A549 (cell line): ENCODE results near the gene EIF3L.

Source experiments
- CBX2 ChIP-seq: fragments of 200-600 bp; sonication (generic); IDR thresholded peaks from 2 replicates; pipeline ENCODE4 v1.6.1; 2016; ENCODE audit warnings: low read depth, mild to moderate bottlenecking, borderline replicate concordance
- CTCF ChIP-seq: fragments of >200 bp; sonication (Bioruptor Twin); formaldehyde crosslinking; IDR thresholded peaks from 3 replicates; pipeline ENCODE4 v1.5.1; 2016
- EP300 ChIP-seq, 2 experiments: fragments of >200 bp; sonication (Bioruptor Twin); formaldehyde crosslinking; IDR thresholded peaks; 2 replicates in 1 of 2; 3 replicates in 1 of 2; pipeline ENCODE4 v1.6.1; 2016 to 2017
- JUN ChIP-seq, 2 experiments: fragments of >200 bp; sonication (Bioruptor Twin); formaldehyde crosslinking; IDR thresholded peaks; 2 replicates in 1 of 2; 3 replicates in 1 of 2; pipeline ENCODE4 v1.6.1; 2016 to 2017
- MAX ChIP-seq: IDR thresholded peaks from 2 replicates; pipeline ENCODE4 v1.6.1; 2012
- NFE2L2 ChIP-seq: fragments of 150-350 bp; conservative IDR thresholded peaks from 2 replicates; pipeline ENCODE4 v1.6.1; 2014; ENCODE audit warnings: low read length
- RCOR1 ChIP-seq: fragments of 150-350 bp; IDR thresholded peaks from 2 replicates; pipeline ENCODE4 v1.6.1; 2014; ENCODE audit warnings: antibody characterized with exemption, low read length, low read depth
- REST ChIP-seq: fragments of 200-600 bp; sonication (generic); IDR thresholded peaks from 2 replicates; pipeline ENCODE4 v1.6.1; 2016; ENCODE audit warnings: antibody characterized with exemption, mild to moderate bottlenecking, moderate library complexity
- SMC3 ChIP-seq: fragments of >200 bp; sonication (Bioruptor Twin); formaldehyde crosslinking; IDR thresholded peaks from 3 replicates; pipeline ENCODE4 v1.6.1; 2018; ENCODE audit warnings: inconsistent platforms

- TF ChIP-seq JUN (IDR thresholded peaks at IDR 0.05) (no peak), REST (no peak), CTCF (no peak), RCOR1 (no peak), MAX (no peak), EP300 (IDR thresholded peaks at IDR 0.05) (no peak), NFE2L2 (no peak), CBX2 (no peak), SMC3 (no peak)
Measured at GRCh38 chr22:37811867-37812266, 37.4 kb upstream of the EIF3L start.
